Measurements from ENCODE around the gene NUDT4B.
"Not testable (repeated sequence)": the region's sequence is repeated elsewhere in the genome, so short reads cannot be mapped to it uniquely, and the experiment has no call there.

GRCh38 chr1:148769495-148769894, 20.9 kb downstream of the NUDT4B start:
- TF ChIP-seq POLR2A, CTCF (IDR thresholded peaks at IDR 0.05): not testable (repeated sequence)

All from uterus (tissue), 2 donors.